HG03565 (cell line): ENCODE measurements around the gene LMLN.
"Not testable (repeated sequence)": the region's sequence is repeated elsewhere in the genome, so short reads cannot be mapped to it uniquely, and the experiment has no call there.

Experiments
- ATAC-seq: cut with Tn5 transposase; IDR thresholded peaks from one replicate; pipeline ENCODE4 v1.9.1; 2021; ENCODE audit warnings: mild to moderate bottlenecking, moderate library complexity; ENCODE audit not compliant: unreplicated experiment

LMLN gene

DNA sequence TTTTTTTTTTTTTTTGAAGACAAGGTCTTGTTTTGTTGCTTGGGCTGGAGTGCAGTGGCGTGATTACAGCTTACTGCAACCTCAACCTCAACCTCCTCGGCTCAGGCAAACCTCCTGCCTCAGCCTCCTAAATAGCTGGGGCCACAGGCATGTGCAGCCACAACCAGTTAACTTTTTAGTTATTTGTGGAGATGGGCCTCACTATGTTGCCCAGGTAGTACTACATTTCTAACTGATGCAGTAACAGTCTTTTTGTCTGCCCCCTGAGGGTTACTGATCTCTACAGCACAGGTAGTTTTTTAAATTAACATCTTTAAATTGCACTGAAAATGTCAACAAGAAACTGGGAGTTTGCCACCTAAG, 3.4 kb upstream of the LMLN start:
- no peak for ATAC-seq

- ATAC-seq = no peak
Observed at GRCh38 chr3:197957790-197958133, 2.3 kb upstream of the LMLN start.

GRCh38 chr3:197958346-197958745, 1.7 kb upstream of the LMLN start:
- no peak for ATAC-seq

GRCh38 chr3:197958848-197959247, 1.2 kb upstream of the LMLN start:
- ATAC-seq = not testable (repeated sequence)

GRCh38 chr3:197959500-197959890, 522 bp upstream of the LMLN start:
- ATAC-seq = no peak

- ATAC-seq = no peak
Observed at GRCh38 chr3:197960694-197961581, 921 bp downstream of the LMLN start.

GRCh38 chr3:197961582-197961945, 1.5 kb downstream of the LMLN start:
- ATAC-seq = no peak

GRCh38 chr3:197963019-197963637, 3.1 kb downstream of the LMLN start:
- ATAC-seq = no peak

DNA sequence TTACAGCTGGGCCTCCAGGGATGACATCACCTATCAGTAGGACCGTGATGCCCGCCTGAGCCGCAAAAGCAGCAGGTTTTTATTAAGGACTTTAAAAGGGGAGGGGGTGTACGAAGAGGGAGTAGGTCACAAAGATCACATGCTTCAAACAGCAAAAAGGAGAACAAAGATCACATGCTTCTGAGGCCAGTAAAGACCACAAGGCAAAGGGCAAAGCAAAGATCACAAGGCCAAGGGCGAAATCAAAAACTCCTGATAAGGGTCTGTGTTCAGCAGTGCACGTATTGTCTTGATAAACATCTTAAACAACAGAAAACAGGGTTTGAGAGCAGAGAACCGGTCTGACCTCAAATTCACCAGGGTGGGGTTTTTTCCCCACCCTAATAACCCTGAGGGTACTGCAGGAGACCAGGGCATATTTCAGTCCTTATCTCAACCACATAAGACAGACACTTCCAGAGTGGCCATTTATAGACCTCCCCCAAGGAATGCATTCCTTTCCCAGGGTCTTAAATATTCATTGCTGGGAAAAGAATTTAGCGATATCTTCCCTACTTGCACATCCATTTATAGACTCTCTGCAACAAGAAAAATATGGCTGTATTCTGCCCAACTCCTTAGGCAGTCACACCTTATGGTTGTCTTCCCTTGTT, 7.4 kb downstream of the LMLN start:
- not testable (repeated sequence) for ATAC-seq

DNA sequence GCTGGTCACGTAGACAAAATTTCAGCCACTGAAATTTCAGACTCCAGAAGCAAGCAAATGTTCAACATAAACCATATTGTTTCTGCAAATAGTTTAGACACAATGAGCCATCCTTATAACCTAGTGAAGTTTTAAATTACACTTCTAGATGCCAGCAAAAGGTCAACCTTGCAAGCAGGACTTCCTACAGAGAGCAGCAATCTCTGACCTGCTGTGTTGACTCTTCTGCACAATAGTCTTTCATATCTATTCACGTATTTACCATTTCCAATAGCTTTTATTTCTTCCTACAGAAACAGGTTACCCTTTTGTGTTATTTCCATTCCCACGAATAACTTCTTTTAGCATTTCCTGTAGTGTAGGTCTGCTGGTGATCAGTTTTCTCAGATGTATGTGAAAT, 10.6 kb downstream of the LMLN start:
- no peak for ATAC-seq

GRCh38 chr3:197974016-197974415, 14.0 kb downstream of the LMLN start:
- ATAC-seq = no peak

DNA sequence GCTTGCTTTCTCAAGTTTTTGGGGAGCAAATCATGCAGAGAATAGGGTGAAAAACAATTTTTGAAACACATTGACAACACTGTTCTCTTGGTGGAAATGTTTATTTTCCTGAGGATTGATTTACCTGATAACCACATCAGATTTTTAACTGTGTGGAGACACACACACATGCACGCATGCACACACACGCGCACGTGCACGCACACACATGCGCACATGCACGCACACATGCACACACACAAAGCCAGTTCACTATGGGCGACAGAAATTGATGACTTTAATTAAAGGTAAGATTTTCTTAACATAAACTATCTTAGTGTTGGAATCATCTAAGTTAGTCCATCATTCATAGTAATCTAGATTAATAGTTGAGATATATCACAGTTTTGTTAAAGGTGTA, 15.3 kb downstream of the LMLN start:
- no peak for ATAC-seq

GRCh38 chr3:197983076-197983475, 23.1 kb downstream of the LMLN start:
- ATAC-seq = no peak

GRCh38 chr3:197989651-197990050, 29.6 kb downstream of the LMLN start:
- ATAC-seq = no peak

GRCh38 chr3:197994736-197995135, 34.7 kb downstream of the LMLN start:
- ATAC-seq = no peak

DNA sequence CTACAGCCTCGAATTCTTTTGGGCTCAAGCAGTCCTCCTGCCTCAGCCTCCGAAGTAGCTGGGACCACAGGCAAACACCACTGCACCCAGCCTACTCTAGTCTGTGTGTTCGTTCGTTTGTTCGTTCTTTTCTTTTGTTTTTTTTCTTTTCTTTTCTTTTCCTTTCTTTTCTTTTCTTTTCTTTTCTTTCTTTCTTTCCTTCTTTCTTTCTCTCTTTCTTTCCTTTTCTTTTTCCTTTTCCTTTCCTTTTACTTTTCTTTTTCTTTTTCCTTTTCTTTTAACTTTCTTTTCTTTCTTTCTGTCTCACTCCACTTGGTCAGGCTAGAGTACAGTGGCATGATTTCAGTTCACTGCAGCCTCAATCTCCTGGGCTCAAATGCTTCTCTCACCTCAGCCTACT, 36.8 kb downstream of the LMLN start:
- ATAC-seq = no peak

- ATAC-seq = no peak
Observed at GRCh38 chr3:197997936-197998335, 37.9 kb downstream of the LMLN start.

- ATAC-seq = no peak
Observed at GRCh38 chr3:198017090-198017489, 57.1 kb downstream of the LMLN start.

DNA sequence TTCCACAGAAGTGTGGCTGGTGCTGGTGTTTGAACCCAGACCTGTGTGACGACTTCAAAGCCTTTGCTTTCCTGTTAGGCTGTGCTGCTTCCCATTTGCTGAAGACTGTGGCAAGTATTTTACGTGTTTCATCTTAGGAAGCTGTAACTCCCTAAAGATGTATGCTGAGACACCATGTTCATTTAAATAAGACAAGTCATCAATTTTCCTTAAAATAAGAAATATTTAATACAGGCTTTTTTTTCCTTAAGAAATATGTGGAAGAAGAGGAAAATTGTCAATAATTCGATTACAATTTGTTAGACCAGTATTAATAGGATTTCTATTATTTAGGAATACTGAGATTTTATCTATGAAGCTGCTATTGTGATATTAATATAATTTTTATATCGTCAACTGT, 58.4 kb downstream of the LMLN start:
- ATAC-seq = no peak

GRCh38 chr3:198019115-198019514, 59.1 kb downstream of the LMLN start:
- no peak for ATAC-seq

GRCh38 chr3:198021320-198021719, 61.3 kb downstream of the LMLN start:
- ATAC-seq = no peak

DNA sequence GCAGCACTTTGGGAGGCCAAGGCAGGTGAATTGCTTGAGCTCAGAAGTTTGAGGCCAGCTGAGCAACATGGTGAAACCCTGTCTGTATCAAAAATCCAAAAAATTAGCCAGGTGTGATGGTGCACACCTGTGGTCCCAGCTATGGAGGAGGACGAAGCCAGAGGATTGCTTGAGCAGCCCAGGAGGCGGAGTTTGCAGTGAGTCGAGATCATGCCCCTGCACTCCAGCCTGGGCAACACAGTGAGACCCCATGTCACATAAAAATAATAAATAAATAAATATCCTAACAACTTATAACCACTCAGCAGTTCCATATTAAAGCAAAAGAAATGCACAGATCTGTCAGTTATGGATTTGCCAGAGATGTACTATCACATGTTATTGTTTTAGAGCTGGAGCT, 62.6 kb downstream of the LMLN start:
- ATAC-seq = no peak
